Measurements from ENCODE around the gene KIRREL1. TPM values are rescaled to one million over a fixed set of nuclear protein-coding genes. Genes with fewer than 3 reads are reported as not detected.

Gene KIRREL1
- total RNA-seq, 4 donors from 2014 or later, result 8.2 to 18.3 (median 12.6) TPM

DNA sequence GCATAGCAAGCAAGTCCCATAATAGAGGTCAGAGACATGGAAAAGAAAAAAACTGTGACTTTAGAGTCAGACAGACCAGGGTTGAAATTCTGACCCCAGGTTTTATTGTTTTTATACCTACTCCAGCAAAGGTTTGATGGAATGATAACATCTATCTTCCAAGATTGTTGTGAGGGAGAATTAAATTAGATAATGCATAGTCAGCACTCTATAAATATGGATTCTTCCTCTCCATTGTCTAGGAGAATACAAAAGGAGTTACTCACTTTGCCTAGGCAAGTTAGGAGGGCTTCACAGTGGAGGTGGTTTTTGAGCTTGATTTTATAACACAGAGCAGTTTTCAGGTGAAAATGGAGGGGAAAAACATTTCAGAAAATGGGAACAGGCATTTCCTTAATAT is 46.9 kb downstream of the KIRREL1 start:
- H3K36me3 ChIP-seq, result no peaks in the 10 kb centered on the region
- no peak overlapping the region for H3K4me3 ChIP-seq
- no peak for TF ChIP-seq EP300 (IDR thresholded peaks at IDR 0.05; ENCODE audit: low read depth)
- no peak for TF ChIP-seq POLR2AphosphoS5 (IDR thresholded peaks at IDR 0.05)
- TF ChIP-seq, protein P1, sequence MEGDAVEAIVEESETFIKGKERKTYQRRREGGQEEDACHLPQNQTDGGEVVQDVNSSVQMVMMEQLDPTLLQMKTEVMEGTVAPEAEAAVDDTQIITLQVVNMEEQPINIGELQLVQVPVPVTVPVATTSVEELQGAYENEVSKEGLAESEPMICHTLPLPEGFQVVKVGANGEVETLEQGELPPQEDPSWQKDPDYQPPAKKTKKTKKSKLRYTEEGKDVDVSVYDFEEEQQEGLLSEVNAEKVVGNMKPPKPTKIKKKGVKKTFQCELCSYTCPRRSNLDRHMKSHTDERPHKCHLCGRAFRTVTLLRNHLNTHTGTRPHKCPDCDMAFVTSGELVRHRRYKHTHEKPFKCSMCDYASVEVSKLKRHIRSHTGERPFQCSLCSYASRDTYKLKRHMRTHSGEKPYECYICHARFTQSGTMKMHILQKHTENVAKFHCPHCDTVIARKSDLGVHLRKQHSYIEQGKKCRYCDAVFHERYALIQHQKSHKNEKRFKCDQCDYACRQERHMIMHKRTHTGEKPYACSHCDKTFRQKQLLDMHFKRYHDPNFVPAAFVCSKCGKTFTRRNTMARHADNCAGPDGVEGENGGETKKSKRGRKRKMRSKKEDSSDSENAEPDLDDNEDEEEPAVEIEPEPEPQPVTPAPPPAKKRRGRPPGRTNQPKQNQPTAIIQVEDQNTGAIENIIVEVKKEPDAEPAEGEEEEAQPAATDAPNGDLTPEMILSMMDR (IDR thresholded peaks at IDR 0.05), result no peak
- no peak for TF ChIP-seq POLR2A (IDR thresholded peaks at IDR 0.05)
- H3K9me3 ChIP-seq, result no peaks in the 10 kb centered on the region
- in situ Hi-C loops (cut with MboI; ENCODE audit: low pct_ligation_motif_present in 1 of 4, low pct_unique_long_range_greater_than_20kb in 1 of 4, low sequenced_read_pairs in 3 of 4), result no loop called here
- DNase-seq, result no peak
- H3K4me1 ChIP-seq, result peaks cover 0 to 14% (median 9%) of the 10 kb centered on the region in 4 donors
- intact Hi-C loops (cut with DNase I; ENCODE audit: low total_unique reads), result no loop called here
- H3K27me3 ChIP-seq, result no peaks in the 10 kb centered on the region
- H3K27ac ChIP-seq, result no peak overlapping the region

- Histone ChIP-seq H3K36me3 (no peaks in the 10 kb centered on the region), H3K4me1 (peaks cover 5 to 17% (median 11%) of the 10 kb centered on the region in 4 donors), H3K27me3 (no peaks in the 10 kb centered on the region), H3K27ac (no peak overlapping the region), H3K4me3 (no peak overlapping the region), H3K9me3 (no peaks in the 10 kb centered on the region)
- WGBS, 2 donors (ENCODE audit: low coverage in 1 of 2), result 55 to 83% methylated on average over 1 to 5 of the region's 5 CpGs
- in situ Hi-C loops (cut with MboI; ENCODE audit: low pct_ligation_motif_present in 1 of 4, low pct_unique_long_range_greater_than_20kb in 1 of 4, low sequenced_read_pairs in 3 of 4), result no loop called here
- no peak for TF ChIP-seq POLR2A (IDR thresholded peaks at IDR 0.05)
- intact Hi-C loops (cut with DNase I; ENCODE audit: low total_unique reads), result no loop called here
- DNase-seq, result no peak
Observed at GRCh38 chr1:158043232-158043631, 49.8 kb downstream of the KIRREL1 start.

- Histone ChIP-seq H3K9me3 (no peaks in the 10 kb centered on the region), H3K4me3 (no peak overlapping the region), H3K27me3 (no peaks in the 10 kb centered on the region), H3K27ac (no peak overlapping the region), H3K4me1 (peaks cover 5 to 28% (median 17%) of the 10 kb centered on the region in 4 donors), H3K36me3 (no peaks in the 10 kb centered on the region)
- DNase-seq, result no peak
- intact Hi-C loops (cut with DNase I; ENCODE audit: low total_unique reads), result no loop called here
- TF ChIP-seq POLR2A (IDR thresholded peaks at IDR 0.05) (no peak), EP300 (IDR thresholded peaks at IDR 0.05; ENCODE audit: low read depth) (no peak), POLR2AphosphoS5 (IDR thresholded peaks at IDR 0.05) (no peak)
- TF ChIP-seq, protein P1 (IDR thresholded peaks at IDR 0.05), result no peak
- in situ Hi-C loops (cut with MboI; ENCODE audit: low pct_ligation_motif_present in 1 of 4, low pct_unique_long_range_greater_than_20kb in 1 of 4, low sequenced_read_pairs in 3 of 4), result no loop called here
- 6 to 12% methylated on average over 2 of the region's 2 CpGs for WGBS, 2 donors (ENCODE audit: low coverage in 1 of 2)
Observed at GRCh38 chr1:158045639-158046038, 52.2 kb downstream of the KIRREL1 start.

GRCh38 chr1:158046715-158047510 is 53.5 kb downstream of the KIRREL1 start:
- WGBS, 2 donors (ENCODE audit: low coverage in 1 of 2), result 40 to 55% methylated on average over 3 to 4 of the region's 4 CpGs
- TF ChIP-seq POLR2AphosphoS5 (IDR thresholded peaks at IDR 0.05) (no peak), POLR2A (IDR thresholded peaks at IDR 0.05) (no peak), EP300 (IDR thresholded peaks at IDR 0.05; ENCODE audit: low read depth) (no peak)
- TF ChIP-seq, protein P1 (IDR thresholded peaks at IDR 0.05), result no peak
- Histone ChIP-seq H3K27ac (no peak overlapping the region), H3K4me1 (peaks cover 5 to 28% (median 17%) of the 10 kb centered on the region in 4 donors), H3K4me3 (no peak overlapping the region), H3K36me3 (no peaks in the 10 kb centered on the region), H3K9me3 (no peaks in the 10 kb centered on the region), H3K27me3 (no peaks in the 10 kb centered on the region)
- DNase-seq, result no peak
- in situ Hi-C loops (cut with MboI; ENCODE audit: low pct_ligation_motif_present in 1 of 4, low pct_unique_long_range_greater_than_20kb in 1 of 4, low sequenced_read_pairs in 3 of 4) (no loop called here), intact Hi-C loops (cut with DNase I; ENCODE audit: low total_unique reads) (no loop called here)

Measured in transverse colon (tissue), 4 donors.